NCI-H2227 (cell line): ENCODE measurements around the gene TAS1R1.

Experiments used
- DNase-seq: peaks from one replicate; lab custom pipeline; 2025; ENCODE audit not compliant: unreplicated experiment; lab: John Stamatoyannopoulos, UW

Gene TAS1R1

GRCh38 chr1:6602669-6603237, 47.6 kb downstream of the TAS1R1 start, which contains the start of gene KLHL21:
TSS of gene KLHL21 (minus strand) at chr1:6602869. CDS start at chr1:6602817, 52 bp downstream.
- DNase-seq = peak; percentile 88

DNA sequence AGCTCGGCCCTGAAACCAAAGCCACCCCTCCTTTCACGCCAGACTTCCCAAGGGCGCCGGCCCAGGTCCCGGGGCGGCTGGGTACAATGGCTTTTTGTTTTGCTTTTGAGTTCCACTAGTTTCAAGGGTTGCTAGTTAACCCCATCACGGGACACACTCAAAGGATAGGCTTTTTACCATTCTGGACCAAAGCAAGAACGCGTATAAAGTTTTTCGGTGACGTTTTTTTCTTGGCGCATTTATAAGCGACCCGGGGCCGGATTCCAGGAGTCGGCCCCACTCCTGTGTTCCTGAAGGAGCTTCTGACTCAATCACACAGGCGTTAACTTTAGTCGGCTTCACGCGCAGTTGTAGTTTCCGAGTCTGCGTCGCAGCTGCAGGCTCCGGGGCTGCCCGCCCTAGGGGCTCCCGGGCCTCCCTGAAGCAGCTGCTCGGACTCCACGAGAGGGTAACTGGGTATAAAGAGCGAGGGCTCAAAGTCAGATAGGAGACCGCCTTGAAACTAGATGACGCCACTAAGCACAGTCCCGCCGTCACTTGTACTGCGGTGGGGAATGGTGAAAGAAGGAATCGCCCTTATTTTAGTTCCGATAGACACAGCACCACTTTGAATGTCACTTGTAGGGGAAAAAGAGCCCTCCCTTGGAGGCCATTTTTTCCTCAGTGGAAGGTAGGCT, 48.3 kb downstream of the TAS1R1 start:
- DNase-seq = peak; percentile 53

- DNase-seq = peak; percentile 46
Observed at GRCh38 chr1:6603915-6604558, 48.9 kb downstream of the TAS1R1 start.

- peak; percentile 84 for DNase-seq
Observed at GRCh38 chr1:6612641-6613360, 57.7 kb downstream of the TAS1R1 start.

DNA sequence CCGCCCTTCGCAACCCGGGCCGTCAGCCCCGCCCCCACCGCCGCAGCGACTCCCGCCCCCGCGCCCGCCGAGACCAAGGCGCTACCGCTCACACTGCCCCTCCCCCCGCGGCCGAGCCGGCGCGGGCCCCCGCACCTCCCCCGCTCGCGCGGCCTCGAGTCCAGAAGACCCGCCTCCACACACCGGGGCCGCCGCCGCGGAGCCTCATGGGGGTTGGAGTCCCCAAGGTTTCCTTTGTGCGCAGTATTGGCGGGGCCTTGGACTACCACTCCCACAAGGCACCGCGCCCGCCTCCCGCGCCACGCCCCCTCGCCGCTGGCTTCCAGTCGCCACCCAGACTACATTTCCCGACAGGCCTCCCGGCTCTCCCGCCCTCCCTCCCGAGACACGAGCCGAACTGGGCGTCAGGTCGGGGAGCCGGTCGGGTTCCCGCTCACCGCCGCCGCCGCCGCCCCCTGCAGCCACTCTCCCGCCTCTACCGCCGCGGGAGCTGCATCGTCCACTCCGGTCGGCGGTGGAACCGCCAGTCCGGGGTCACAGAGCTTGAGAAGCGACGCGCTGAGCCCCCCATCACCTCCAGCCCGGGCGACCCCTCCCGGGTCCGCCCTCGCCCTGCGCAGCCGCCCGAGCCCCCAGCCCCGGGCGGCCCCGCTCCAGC, 58.4 kb downstream of the TAS1R1 start, which contains the start of gene PHF13:
Gene PHF13 (plus strand): TSS at position 371 of the 658 bp plus-strand sequence. CDS start 336 bp downstream, outside the sequence.
- DNase-seq = peak; percentile 99

GRCh38 chr1:6614019-6614928, 59.2 kb downstream of the TAS1R1 start:
- DNase-seq = peak; percentile 70

DNA sequence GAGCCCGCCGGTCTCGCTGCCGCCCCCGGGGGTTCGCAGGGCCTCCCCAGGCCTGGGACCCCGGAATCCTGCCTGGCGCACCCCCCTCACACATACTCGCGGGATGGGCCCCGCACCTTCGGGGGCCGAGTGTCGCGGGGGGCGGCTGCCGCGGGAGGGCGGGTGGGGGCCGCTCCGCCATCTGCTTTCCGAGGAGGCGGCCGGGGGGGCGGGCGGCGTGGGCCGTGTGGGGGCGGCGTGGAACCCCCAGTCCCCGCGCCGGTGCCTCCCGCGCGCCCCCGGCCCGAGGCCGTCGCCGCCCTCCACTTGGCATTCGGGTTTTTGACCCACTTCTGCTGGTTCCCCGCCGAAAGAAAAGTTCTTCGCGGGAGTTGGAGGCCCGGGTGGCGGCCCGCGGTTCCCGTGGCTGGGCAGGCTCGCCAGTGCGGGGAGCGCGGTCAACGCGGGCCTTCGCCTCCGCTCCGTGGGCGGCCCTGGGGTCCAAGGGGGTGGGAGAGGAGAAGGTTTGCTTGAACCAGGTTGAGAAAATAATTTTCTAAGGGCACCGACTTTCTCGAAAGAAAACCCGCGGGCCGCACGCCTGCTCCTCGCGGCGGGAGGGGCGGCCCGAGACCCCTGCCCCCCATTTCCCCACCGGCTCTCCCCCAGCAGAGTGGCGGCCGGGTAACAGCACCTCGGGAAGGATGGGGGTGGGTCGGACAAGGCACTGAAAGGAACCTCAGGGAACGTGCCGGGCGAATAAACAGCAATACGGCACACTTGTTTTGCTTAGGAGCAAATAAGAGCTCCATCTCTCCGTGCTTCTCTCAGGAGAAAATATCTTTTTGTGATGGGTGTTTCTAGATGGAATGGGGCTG, 60.0 kb downstream of the TAS1R1 start:
- no peak for DNase-seq

GRCh38 chr1:6619045-6619444, 63.9 kb downstream of the TAS1R1 start:
- DNase-seq = no peak

GRCh38 chr1:6621429-6622391, 66.6 kb downstream of the TAS1R1 start:
- no peak for DNase-seq

- no peak for DNase-seq
Observed at GRCh38 chr1:6622396-6623152, 67.5 kb downstream of the TAS1R1 start.

DNA sequence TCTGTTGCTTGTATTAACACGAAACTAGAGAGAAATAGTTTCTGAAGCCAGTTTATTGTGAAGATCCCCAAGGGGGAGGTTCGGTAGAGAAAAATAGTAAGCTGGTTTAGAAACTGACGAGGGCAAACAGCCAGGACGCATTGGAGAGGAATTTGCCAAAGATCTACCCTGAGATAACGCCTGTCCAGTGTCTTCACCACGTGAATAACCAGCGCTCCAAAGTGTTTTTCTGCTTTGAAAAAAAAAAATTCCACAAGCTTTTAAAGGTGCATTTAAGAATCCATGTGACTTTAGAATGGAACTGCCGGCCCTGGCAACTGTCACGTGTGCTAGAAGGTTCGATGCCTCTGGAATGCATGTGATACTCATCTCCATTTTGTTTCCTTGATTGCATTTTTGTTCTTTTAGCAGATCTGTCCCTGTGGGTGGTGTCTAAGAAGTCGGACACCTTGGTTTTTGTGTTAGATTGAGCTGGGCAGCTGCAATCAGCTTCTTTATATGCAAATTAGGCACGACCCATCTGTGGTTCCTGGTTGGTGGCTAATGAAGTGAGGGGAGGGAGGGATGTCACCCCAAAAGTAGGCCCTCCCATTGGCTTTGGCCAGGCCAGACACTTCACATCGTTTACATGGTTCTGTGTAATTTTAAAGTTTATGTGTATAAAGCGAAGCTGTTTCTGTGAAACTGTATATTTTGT, 68.3 kb downstream of the TAS1R1 start:
- DNase-seq = no peak

DNA sequence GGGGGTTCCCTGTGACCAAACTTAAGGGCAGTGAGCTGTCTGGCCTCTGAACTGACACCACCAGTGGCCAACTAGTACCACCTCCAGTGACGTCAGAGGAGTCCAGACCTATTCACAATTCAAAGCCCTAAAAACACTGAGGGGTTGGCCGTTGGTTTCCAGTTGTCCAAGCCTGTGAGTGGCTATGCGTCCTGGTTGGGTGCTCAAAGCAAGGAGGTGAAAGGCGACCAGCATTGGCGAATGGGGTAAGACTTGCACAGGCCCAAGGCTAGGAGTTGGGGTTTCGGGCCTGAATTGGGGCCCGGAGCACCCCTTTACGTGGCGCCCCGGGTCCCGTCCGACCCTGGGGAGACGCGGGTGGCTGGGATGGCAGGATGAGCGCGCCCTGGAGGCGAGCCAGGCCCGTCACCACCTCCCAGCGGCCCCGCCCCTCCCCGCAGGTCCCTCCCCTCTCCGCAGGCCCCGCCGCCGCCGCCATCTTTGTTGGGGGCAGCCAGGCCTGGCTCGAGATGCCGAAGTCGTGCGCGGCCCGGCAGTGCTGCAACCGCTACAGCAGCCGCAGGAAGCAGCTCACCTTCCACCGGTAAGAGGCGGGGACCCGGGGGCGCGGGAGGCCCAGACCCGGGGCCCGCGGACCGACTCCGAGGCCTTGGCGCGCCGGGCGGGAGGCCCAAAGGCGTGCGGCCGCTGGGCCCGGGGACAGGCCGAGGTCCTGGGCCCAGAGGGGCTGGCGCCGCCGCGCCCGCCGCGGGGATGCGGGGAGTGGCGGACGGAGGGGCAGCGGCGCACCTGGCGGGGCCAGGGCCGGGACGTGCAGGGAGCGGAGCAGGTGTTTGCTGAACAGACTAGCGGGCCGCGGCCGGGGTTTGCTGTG, 69.8 kb downstream of the TAS1R1 start, which contains the start of gene THAP3:
Gene THAP3 (plus strand): TSS at position 159 of the 874 bp plus-strand sequence. CDS start 351 bp downstream, at position 510.
- DNase-seq = peak; percentile 91

- peak; percentile 47 for DNase-seq
Observed at GRCh38 chr1:6625584-6626149, 70.6 kb downstream of the TAS1R1 start.

- DNase-seq = no peak
Observed at GRCh38 chr1:6627031-6627430, 71.9 kb downstream of the TAS1R1 start.
